ENCODE data around the gene PDILT.
"Not testable (repeated sequence)": the region's sequence is repeated elsewhere in the genome, so short reads cannot be mapped to it uniquely, and the experiment has no call there.

Gene PDILT

GRCh38 chr16:20321051-20321450 lies 83.5 kb downstream of the PDILT start:
- DNase-seq (ENCODE audit: low spot score) = not testable (repeated sequence)

DNA sequence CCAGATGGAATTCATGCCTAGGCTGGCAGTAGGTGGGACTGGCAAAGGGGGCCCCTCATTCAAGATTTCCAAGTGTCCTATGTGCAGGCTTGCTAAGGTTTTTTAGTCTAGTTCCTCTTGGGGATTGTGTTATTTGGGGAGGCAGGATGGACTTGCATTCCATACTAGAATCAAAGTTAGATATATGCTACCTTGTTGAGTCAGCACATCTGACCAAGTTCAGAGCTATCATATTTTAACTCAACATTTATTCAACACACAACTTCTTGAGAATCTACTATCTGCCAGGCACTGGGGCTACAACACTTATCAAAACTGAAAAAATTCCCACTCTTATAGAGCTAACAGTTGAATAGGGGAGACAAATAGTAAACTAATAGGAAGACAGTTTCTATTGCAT lies 83.9 kb downstream of the PDILT start:
- DNase-seq (ENCODE audit: low spot score) = no peak

DNA sequence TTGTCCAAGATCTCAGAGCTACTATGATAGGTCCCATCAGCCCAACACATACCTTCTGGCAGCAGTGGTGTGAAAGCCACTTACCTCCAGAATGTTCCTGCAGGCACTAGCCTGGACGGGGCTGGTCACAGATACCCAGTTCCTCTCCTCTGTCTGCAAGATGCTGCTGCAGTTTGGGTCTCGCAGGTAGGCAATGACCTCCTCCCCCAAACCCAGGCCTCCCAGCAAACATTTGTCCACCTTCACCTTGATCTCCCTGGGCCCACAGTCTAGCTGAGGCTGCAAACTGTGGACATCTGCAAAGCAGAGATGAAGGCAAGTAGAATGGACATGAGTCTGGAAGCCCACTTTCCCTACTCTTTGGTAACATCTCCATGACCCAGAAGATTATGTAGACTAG lies 84.4 kb downstream of the PDILT start:
- DNase-seq (ENCODE audit: low spot score) = no peak

GRCh38 chr16:20319406-20319805 lies 85.1 kb downstream of the PDILT start:
- no peak for DNase-seq (ENCODE audit: low spot score)

GRCh38 chr16:20318437-20318836 lies 86.1 kb downstream of the PDILT start:
- no peak for DNase-seq (ENCODE audit: low spot score)

DNA sequence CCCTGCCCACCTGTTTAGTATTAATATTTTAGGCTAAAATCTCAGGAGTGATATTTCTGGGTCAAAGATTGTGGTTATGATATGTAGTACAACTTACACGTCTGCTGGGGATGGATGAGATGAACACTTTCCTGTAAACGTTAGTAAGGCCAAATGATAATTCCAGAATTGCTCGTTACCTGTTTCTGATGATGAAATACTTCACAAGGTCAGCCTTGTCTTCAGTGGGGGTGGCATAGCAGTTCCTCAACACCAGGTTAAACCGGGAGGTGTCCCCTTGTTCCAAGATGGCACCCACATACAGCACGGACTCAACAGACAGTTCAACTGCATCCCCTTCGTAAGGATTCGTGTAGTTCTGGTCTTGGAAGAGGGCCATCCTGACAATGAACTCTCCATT lies 86.5 kb downstream of the PDILT start:
- no peak for DNase-seq (ENCODE audit: low spot score)

DNA sequence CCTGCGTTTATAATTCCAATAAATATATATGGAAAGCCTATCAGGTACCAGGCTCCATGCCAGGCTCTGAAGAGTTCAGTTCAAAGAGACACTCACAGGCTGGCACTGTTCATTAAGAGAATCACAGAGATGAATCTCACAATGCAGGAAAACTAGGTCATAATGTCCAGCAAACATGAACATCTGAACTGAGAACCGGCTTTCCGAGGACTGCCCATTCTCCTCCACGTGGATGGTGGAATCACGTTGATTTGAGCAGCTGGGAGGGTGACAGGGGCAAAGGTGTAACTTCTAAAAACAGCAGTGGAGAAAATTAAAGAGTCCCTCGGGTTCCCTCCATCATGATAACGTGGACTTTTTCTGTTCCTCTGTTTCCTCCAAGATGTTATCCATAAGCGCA lies 87.4 kb downstream of the PDILT start:
- DNase-seq (ENCODE audit: low spot score) = no peak

GRCh38 chr16:20316715-20317114 lies 87.8 kb downstream of the PDILT start:
- no peak for DNase-seq (ENCODE audit: low spot score)

- no peak for DNase-seq (ENCODE audit: low spot score)
These were observed 88.8 kb downstream of the PDILT start for GRCh38 chr16:20315764-20316163.

GRCh38 chr16:20314575-20314974 lies 90.0 kb downstream of the PDILT start:
- DNase-seq (ENCODE audit: low spot score) = no peak

DNA sequence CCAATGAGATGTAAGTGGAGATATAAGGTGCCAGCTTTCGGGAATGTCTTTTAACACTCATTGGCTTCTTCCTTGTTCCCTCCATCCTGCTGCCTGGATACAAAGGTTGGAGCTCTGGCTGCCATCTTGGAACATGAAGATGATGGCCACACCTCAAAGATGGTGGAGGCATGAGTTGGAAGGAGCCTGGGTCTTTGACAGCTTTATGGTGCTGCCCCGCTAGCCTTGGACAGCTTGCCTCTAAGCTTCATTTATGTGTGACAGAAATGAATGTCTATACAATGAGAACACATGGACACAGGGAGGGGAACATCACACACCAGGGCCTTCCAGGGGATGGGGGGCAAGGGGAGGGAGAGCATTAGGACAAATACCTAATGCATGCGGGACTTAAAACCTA lies 90.8 kb downstream of the PDILT start:
- no peak for DNase-seq (ENCODE audit: low spot score)

DNA sequence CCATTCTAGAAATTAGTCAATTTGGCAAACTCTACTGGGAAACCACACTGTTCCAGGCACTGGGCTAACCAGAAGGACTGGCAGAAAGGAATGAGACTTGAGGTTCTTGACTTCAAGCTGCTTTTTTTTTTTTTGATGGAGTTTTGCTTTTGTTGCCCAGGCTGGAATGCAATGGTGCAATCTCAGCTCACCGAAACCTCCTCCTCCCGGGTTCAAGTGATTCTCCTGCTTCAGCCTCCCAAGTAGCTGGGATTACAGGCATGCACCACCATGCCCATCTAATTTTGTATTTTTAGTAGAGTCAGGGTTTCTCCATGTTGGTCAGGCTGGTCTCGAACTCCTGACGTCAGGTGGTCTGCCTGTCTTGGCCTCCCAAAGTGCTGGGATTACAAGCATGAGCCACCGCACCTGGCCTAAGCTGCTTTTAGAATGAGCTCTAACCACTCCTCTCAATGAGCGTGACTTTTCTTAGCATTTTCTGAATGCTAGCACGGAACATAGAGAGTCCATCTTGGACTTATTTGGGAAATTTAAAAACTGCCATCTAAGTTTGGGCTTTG lies 91.9 kb downstream of the PDILT start:
- DNase-seq (ENCODE audit: low spot score) = not testable (repeated sequence)

DNA sequence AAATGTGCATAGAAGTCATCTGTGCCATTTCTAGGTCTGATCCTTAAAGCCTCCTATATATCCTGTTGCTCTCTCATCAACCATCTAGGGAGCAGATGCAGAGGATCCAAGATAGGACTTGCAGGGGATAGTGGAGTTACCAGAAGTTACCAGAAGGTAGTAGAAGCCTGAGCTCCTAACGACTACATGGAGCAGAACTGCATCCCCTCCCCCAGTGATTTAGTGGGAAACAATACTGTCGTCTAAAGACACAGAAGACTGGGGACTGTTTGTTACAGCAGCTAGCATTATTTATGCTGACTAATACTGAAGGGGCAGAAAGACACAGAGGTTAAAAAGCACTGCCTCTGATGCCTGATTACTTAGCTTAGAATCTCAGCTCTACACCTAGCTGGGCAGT lies 93.0 kb downstream of the PDILT start:
- DNase-seq (ENCODE audit: low spot score) = no peak

- DNase-seq (ENCODE audit: low spot score) = no peak
These were observed 93.8 kb downstream of the PDILT start for GRCh38 chr16:20310421-20311395.

DNA sequence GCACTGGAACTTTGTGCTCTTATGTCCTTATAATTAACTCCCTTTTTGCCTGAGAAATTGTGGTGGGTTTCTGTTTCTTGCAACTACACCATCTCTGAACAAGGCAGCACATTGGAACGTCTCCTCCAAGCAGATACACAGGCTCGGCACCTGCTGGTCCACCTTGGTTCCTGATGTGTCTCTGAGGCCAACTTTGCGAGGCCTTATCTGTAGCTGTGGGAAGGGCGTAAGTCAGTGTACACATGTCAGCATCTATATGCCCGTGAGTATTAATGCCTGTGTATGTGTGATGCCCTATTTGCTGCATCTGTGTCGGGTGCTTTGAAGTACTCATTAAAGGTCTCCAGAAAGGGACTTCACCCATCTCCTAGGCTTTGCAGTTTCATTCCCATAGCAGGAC lies 94.8 kb downstream of the PDILT start:
- no peak for DNase-seq (ENCODE audit: low spot score)

Data from CD4-positive, alpha-beta T cell treated with Interleukin-15 for 4 hours (primary cell).